A549 (cell line): ENCODE results near the gene OR51A7.

Experiments
- CEBPB ChIP-seq, 2 experiments: fragments of >200 bp in 1 of 2; sonication (Bioruptor Twin) in 1 of 2; formaldehyde crosslinking in 1 of 2; IDR thresholded peaks; 2 replicates each; pipeline ENCODE4 v1.6.1; 2012 to 2016
- CHD2 ChIP-seq: fragments of 150-350 bp; IDR thresholded peaks from 2 replicates; pipeline ENCODE4 v1.6.1; 2014; ENCODE audit warnings: low read length; ENCODE audit not compliant: partially characterized antibody
- EP300 ChIP-seq, 2 experiments: fragments of >200 bp; sonication (Bioruptor Twin); formaldehyde crosslinking; IDR thresholded peaks; 2 replicates in 1 of 2; 3 replicates in 1 of 2; pipeline ENCODE4 v1.6.1; 2016 to 2017
- FOSL2 ChIP-seq, 2 experiments: fragments of 450-650 bp in 1 of 2; fragments of >200 bp in 1 of 2; sonication (Bioruptor Twin) in 1 of 2; formaldehyde crosslinking; IDR thresholded peaks; 2 replicates each; pipeline versions ENCODE4 v1.5.0 to v1.6.1; 2016 to 2020; ENCODE audit warnings: mild to moderate bottlenecking in 1 of 2, moderate library complexity in 1 of 2
- KDM1A ChIP-seq: fragments of 200-600 bp; sonication (generic); IDR thresholded peaks from 2 replicates; pipeline ENCODE4 v1.6.1; 2016; ENCODE audit warnings: low read depth, mild to moderate bottlenecking
- KDM5A ChIP-seq: fragments of 200-600 bp; sonication (generic); IDR thresholded peaks from 2 replicates; pipeline ENCODE4 v1.6.1; 2016; ENCODE audit warnings: antibody characterized with exemption, mild to moderate bottlenecking
- MAX ChIP-seq: IDR thresholded peaks from 2 replicates; pipeline ENCODE4 v1.6.1; 2012
- POLR2A ChIP-seq: IDR thresholded peaks from 2 replicates; pipeline ENCODE4 v1.6.1; 2012; ENCODE audit warnings: mild to moderate bottlenecking, low read length
- RAD21 ChIP-seq, 2 experiments: fragments of >200 bp in 1 of 2; sonication (Bioruptor Twin) in 1 of 2; formaldehyde crosslinking in 1 of 2; IDR thresholded peaks in 1 of 2; conservative IDR thresholded peaks in 1 of 2; 2 replicates in 1 of 2; 3 replicates in 1 of 2; pipeline ENCODE4 v1.6.1; 2012 to 2018; ENCODE audit warnings: inconsistent platforms in 1 of 2
- SREBF2 ChIP-seq: fragments of 450-650 bp; IDR thresholded peaks from 2 replicates; pipeline ENCODE4 v1.6.1; 2014; ENCODE audit warnings: mild to moderate bottlenecking, moderate library complexity
- TF ChIP-seq, protein P1 (sequence below): fragments of >200 bp; sonication (Bioruptor Twin); formaldehyde crosslinking; IDR thresholded peaks from 3 replicates; pipeline ENCODE4 v1.5.1; 2016
- TF ChIP-seq, protein P2 (sequence below): fragments of 200-600 bp; sonication (generic); IDR thresholded peaks from 2 replicates; pipeline ENCODE4 v1.6.1; 2016; ENCODE audit warnings: antibody characterized with exemption, mild to moderate bottlenecking, moderate library complexity

GRCh38 chr11:4916581-4916980 lies 13.0 kb downstream of the OR51A7 start:
- TF ChIP-seq, protein P1, sequence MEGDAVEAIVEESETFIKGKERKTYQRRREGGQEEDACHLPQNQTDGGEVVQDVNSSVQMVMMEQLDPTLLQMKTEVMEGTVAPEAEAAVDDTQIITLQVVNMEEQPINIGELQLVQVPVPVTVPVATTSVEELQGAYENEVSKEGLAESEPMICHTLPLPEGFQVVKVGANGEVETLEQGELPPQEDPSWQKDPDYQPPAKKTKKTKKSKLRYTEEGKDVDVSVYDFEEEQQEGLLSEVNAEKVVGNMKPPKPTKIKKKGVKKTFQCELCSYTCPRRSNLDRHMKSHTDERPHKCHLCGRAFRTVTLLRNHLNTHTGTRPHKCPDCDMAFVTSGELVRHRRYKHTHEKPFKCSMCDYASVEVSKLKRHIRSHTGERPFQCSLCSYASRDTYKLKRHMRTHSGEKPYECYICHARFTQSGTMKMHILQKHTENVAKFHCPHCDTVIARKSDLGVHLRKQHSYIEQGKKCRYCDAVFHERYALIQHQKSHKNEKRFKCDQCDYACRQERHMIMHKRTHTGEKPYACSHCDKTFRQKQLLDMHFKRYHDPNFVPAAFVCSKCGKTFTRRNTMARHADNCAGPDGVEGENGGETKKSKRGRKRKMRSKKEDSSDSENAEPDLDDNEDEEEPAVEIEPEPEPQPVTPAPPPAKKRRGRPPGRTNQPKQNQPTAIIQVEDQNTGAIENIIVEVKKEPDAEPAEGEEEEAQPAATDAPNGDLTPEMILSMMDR: no peak
- no peak for TF ChIP-seq FOSL2 (IDR thresholded peaks at IDR 0.05)
- no peak for TF ChIP-seq FOSL2 (CRISPR knock-in tag; IDR thresholded peaks at IDR 0.05)
- no peak for TF ChIP-seq RAD21 (conservative IDR thresholded peaks at IDR 0.05 in 1 of 2, IDR thresholded peaks at IDR 0.05 in 1 of 2)
- TF ChIP-seq EP300 (IDR thresholded peaks at IDR 0.05): no peak
- TF ChIP-seq MAX: no peak
- TF ChIP-seq CHD2: no peak
- no peak for TF ChIP-seq CEBPB (IDR thresholded peaks at IDR 0.05)
- TF ChIP-seq KDM5A: no peak
- no peak for TF ChIP-seq POLR2A
- no peak for TF ChIP-seq KDM1A
- TF ChIP-seq, protein P2, sequence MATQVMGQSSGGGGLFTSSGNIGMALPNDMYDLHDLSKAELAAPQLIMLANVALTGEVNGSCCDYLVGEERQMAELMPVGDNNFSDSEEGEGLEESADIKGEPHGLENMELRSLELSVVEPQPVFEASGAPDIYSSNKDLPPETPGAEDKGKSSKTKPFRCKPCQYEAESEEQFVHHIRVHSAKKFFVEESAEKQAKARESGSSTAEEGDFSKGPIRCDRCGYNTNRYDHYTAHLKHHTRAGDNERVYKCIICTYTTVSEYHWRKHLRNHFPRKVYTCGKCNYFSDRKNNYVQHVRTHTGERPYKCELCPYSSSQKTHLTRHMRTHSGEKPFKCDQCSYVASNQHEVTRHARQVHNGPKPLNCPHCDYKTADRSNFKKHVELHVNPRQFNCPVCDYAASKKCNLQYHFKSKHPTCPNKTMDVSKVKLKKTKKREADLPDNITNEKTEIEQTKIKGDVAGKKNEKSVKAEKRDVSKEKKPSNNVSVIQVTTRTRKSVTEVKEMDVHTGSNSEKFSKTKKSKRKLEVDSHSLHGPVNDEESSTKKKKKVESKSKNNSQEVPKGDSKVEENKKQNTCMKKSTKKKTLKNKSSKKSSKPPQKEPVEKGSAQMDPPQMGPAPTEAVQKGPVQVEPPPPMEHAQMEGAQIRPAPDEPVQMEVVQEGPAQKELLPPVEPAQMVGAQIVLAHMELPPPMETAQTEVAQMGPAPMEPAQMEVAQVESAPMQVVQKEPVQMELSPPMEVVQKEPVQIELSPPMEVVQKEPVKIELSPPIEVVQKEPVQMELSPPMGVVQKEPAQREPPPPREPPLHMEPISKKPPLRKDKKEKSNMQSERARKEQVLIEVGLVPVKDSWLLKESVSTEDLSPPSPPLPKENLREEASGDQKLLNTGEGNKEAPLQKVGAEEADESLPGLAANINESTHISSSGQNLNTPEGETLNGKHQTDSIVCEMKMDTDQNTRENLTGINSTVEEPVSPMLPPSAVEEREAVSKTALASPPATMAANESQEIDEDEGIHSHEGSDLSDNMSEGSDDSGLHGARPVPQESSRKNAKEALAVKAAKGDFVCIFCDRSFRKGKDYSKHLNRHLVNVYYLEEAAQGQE: no peak
- no peak for TF ChIP-seq SREBF2
